GM19397 (cell line): Measurements from ENCODE around the gene FCHSD1.
A peak's percentile ranks its signal among the peaks of the same experiment; 100 is the strongest.
"Not testable (repeated sequence)": the region's sequence is repeated elsewhere in the genome, so short reads cannot be mapped to it uniquely, and the experiment has no call there.

Experiments
- ATAC-seq: cut with Tn5 transposase; IDR thresholded peaks from one replicate; pipeline ENCODE4 v1.9.1; 2021; ENCODE audit warnings: mild to moderate bottlenecking, moderate library complexity; ENCODE audit not compliant: unreplicated experiment

FCHSD1 gene

DNA sequence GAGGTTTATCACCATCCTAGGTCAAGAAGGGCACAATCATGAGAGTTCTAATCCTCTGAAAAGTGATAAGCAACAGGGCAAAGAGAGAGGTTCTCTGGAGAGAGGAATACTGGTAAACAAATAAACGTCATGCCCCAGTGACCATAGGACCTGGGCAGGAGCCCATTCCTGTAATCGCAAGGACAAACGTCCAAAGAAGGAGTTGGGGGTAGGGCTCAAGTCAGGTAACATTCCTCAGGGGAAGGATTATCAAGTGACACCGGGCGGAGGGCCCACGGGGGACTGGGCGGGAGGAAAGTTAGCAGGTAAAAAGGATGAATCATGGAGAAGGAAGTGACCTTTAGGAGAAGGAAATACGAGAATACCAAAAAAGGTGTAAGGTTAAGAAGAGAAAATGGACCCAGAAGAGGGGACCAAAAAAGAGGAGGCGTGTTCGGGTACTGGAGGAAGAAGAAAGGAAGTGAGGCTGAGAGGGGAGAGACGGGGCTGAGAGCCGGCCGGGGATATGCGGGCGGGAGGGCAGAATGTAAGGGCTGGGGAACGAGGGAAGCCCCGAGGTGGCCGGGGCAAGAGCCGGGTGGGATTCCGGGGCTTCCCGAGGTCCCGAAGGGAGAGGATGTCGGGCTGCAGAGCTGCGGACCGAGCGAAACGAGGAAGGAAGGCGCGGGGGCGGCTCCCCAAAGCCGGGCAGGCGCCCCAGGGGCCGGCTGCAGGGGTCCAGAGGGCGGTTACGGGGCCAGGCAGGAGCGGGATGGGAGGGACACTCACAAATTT is 33.0 kb downstream of the FCHSD1 start:
- peak; percentile 35 for ATAC-seq

DNA sequence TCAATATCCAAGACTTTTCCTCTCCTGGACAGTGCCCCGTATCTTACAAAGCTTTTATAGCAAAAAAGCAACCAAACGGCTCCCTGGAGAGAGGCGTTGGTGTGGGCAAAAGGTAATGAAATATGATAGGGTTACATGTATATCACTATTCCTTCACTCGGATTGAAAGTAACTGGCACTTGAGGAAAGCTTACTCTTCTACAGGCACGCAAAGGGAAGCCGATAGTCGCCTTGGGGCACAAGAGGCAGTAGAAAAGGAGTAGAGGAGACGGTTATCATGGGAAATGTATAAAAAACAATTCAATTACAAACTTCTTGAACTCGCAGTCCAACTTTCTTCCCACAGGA is 33.6 kb downstream of the FCHSD1 start:
- ATAC-seq, result no peak

DNA sequence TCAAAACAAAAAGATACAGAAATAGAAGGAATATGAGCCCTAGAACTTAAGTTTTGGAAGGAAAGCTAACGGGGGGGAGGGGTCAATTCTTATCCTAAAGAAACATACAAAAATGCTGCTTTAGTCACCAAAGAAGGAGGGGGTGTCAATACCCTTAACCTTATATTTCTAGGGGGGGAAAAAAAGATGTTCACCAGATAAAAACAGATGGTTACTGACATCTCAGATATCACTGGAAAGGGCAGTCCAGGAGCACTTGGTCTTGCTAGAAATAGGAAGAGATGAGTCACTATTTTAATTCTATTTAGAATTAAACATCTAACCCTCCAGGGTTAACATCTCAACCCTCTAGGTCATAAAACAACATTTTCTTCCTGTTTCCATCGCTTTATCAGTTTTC is 34.1 kb downstream of the FCHSD1 start:
- no peak for ATAC-seq

DNA sequence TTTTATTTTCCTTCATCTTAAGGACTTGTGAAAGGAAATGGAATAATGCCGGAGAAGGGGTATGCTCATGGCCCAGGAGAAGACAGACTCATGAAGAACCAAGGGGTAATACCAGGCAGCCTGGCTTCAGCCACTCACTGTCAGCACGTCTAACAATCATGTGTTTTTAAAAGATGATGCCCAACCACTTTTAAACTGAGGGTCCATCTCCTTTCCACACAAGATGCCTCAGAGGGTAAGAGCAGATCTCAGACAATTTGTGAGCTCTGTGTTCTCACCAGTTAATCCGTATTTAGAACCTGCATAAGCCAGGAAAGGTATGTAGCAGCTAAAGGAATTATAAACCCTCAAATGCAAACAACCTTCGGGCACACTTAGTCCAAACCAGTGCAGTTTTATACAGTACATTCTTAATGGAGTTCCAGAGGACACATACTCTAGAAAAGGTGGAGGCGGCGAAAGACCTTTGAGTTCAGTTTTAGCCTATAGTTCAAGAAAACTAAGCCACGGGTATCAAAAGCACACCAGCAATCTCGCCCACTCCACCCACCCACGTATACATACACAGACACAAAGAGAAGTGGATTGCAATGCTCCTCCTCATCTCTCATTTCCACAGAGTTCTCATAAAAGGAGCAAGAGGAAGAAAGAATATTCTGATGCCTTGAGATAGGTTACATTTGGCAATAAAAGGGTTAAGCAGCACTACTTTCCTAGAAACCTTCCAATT is 35.1 kb downstream of the FCHSD1 start:
- ATAC-seq, result no peak

DNA sequence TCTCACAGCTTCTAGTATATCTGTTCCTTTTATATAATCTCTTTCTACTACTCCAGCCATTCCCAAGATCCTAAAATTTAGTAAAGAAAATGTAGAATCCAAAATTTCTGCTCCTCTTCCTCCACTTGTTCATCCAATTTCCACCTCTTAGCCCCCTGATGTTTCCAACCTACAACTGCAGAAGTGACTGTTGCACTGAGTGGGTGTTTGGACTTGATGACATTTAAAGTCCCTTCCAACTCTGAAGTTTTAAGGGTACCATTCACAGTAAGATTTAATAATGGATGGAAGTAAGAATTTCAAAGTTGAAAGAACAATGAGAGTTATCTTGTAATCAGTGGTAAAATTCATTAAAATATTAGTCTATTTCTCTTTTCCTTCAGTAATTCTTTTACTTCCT is 37.9 kb downstream of the FCHSD1 start:
- ATAC-seq, result no peak

DNA sequence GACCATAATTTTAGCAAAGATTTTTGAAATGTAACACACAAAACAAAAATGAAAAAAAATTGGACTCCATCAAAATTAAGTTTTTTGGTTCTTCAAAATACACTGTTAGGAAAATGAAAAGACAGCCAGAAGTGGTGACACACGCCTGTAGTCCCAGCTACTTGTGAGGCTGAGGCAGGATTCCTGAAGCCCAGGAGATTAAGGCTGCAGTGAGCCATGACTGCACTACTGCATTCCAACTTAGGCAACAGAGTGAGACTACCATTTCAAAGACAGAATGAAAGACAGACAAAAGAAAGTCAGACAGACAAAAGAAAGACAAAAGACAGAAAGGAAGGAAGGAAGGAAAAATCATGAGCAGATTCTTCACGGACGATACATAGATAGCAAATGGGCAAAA is 39.9 kb downstream of the FCHSD1 start:
- ATAC-seq, result no peak

DNA sequence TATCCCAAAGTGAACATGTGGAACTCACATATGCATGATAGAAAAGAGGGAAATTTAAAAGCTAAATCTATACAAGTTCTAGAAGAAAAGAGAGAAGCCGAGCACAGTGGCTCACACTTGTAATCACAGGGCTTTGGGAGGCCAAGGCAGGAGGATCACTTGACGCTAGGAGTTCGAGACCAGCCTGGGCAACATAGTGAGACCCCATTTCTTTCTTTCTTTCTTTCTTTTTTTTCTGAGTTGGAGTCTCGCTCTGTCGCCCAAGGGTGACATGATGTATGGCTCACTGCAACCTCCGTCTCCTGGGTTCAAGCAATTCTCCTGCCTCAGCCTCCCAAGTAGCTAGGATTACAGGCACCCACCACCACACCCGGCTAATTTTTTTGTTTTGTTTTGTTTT is 41.3 kb downstream of the FCHSD1 start:
- not testable (repeated sequence) for ATAC-seq

DNA sequence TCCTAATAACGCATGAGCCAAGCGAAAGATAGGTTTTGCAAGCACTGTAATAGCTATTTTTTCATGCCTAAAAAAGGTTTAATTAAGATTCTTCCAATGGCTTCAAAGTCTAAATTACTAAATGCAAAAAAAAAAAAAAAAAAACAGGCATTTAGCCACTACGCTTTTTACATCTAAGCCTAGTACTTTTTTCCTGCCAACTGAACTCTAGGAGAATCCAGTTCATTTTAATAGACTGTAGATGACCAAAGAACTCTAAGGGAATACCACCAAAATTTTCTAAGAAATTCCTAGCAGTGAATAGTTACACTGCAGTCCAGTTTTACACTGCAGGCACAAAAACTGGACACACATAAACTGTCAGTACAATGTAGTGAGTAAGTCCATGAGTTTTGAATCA is 42.2 kb downstream of the FCHSD1 start:
- ATAC-seq, result no peak

DNA sequence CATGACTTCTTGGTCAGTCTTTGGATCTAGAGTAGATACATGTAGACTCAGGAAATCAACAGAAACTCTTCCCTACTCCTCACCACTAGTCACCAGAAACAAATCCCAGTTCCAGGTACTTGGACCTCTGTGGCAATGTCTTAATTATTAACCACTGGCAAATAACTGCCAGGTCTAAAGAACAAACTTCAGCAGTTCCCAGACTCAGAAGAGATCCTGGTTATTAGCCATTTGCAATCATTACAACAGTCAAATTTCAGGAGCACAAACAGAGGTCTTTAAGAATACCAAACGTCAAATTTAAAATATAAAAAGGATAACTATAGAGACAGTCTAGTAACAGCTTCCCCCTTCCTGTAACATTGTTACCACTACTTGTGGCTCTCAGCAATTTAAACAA is 42.7 kb downstream of the FCHSD1 start:
- no peak for ATAC-seq

DNA sequence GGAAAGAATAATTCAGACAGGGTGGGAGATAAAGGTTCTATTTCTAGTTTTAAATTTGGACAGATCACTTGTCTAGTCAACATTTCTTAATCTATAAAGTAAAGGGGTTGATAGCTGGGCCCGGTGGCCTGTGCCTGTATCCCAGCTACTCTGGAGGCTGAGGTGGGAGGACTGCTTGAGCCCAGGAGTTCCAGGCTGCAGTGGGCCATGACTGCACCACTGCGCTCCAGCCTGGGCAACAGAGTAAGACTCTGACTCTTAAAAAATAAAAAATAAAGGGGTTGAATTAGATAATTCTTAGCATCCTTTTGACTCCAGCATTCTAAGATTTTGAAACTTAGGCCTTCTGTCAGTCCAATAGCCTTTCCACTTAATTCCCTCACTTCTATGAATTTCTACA is 43.2 kb downstream of the FCHSD1 start:
- ATAC-seq, result no peak

DNA sequence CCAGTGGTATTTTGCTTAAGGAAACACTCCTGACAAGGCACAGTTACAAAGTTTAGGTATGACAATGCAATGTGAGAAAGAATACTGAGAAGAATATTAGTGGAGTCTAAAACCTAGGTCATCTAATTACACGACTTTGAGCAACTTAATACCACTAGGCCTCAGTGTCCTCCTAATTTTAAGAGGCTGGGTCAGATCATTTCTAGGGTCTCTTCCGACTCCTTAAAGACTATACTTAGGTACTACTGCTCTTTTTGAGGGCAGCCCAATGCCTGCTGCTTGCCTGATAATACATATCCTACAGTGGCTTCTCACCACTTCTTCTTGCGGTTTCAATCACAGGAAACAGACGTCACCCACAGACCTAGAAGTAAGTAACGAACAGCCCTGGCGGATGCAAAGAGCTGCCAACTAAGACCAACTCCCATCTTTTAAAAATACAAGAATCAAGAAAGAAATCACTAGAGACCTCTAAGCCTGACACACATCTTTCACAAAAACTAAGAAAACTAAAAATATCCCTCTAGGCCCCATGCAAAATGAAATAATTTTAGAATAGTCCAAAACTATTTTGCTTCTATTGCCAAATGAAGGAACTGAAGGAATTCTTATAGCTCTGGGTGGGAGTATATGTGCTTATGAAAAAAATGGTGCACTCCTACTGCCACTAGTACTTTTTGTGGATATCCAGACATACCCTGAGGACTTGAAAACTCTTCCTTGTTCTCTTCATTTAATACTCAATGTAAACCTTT is 45.5 kb downstream of the FCHSD1 start:
- peak; percentile 95 for ATAC-seq

DNA sequence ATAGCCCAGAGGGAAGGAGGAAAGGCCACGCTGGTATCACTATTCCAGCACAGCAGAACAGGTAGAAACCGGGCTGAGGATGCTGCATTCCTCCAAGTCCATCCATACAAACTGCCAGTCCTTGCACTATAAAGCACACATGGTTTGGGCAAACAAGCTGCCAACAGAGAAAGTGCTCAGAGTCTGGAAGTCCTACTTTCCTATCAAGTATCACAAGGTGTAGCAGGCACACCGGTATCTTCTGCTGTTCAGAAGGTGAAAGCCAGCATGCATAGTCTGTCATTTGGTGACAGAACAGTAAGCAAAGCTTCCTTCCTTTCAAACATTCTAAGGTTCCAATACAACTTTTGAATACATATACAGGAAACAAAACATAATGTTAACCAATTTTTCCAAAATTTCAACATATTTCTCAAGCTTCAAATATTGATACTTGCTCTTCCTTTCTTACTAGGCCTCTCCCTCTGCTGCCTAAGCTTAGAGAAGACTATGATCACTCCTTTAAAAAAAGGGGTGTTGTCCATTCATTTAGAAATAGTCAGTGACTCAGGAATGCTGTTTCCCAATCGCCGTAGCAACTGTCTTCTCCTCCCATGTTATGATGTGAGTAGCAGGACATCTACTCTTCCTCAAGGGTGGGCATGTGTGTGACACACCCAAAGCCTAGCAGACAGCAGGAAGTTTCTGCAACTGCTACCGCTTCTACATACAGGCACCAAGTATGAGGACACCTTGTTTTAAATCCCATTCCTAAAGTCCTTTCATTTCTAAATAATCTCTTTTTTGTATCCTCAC is 47.1 kb downstream of the FCHSD1 start:
- ATAC-seq, result no peak

DNA sequence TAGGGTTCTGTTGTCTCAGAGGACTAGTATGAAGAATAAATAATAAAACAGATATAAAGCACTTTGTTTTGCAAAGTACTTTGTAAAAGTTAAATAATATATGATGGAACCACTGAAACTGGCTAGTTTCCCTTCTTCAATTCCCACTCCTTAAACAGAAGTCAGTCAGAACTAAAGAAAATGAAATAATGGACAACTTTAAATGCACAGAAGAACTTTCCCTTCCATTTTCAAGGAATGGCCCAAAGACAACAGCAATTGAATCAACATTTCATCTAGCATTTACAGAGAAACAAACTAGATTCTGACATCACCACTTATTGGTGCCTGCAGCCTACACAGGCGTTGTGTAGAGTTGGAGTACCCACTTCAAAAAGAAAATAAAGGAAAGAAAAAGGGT is 48.6 kb downstream of the FCHSD1 start:
- no peak for ATAC-seq

DNA sequence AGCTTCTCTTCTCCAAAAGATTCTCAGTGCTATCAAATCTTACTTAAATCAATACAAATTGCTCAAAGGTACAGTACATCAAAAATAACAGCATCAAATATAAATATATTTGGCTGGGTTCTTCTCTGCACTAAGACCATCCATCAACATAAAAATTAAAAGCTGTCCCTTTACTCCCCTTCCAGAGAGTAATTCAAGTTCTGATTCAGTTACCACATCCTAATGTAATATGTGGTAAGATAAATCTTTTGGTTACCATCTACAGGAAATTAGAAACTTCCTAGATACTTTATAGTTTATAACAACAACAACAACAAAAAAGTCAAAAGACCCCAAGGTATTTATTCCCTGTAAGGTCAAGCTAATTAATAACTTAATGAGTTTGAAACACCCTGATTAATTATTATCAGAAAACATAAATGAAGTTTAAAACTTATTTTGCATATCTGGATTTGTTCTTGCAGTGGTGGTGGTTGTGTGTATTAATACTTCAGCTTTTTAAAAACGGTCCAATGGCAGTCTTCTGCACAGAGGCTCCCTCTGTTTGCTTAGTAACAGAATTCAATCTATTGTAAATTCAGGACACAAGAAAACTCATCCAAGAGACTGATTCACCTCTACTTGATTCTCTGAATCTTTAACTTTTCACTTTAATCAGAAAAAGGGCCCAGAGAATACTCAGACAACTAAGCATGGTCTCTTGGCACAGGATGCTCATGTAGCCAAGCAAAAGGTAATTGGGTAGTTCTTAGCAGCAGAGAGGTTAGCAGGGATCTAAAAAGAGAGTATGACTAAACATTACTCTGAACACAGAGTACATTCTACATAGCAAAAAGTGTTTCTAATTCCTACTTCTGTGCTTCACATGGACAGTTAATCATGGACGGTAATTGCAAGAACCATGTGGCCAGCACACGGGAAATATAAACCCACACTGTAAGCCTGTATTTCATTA is 52.5 kb downstream of the FCHSD1 start:
- ATAC-seq, result no peak

DNA sequence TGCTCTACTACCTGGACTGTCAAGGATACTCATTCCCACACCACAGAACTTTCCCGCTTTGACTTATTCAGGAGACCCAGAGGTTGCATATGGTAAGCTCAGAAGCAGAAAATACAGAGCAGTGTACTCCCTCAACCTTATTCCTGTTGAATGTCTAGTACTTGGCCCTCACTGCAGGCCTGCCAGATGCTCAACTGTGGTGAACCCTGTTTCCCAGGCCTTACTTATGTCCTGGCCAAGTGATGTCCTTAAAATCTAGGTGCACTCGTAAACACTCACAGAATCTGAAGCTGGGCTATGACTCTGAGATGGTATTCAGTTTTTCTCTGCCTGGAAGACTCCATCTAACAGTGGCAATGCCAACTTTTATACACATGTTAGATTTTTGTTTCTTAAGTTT is 53.4 kb downstream of the FCHSD1 start:
- no peak for ATAC-seq

DNA sequence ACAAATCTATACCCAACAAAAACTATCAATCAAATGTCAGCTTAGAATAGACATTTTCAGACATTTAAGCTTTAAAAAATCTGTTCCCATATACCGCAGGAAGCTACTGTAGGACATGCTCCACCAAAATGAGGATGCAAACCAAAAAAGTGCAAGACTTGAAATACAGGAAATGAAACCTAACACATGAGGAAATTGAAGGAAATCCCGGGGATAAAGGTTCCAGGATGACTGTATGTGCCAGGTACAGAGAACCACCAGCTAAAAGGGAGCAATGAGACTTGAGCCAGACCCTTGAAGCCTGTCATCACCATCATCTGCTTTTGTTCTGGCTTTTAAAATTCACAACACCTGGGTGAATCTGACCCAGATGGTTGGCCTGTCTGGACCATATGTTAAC is 53.8 kb downstream of the FCHSD1 start:
- no peak for ATAC-seq

DNA sequence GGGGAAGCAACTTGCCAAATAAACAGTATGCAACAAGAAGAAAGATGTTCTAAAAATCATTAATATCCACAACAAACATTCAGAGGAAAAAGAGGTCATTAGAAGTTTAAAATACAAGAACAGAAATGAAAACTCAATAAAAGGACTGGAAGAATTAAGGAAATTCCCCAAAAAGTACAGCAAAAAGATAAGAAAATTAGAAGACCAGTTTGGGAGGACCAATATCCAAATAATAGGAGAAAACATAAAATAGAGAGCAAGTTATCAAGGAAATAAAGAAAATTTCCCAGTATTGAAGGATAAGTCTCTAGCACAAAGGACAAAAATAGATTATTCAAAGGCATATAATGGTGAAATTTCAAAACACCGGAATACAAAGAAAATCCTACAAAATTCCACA is 54.4 kb downstream of the FCHSD1 start:
- no peak for ATAC-seq

DNA sequence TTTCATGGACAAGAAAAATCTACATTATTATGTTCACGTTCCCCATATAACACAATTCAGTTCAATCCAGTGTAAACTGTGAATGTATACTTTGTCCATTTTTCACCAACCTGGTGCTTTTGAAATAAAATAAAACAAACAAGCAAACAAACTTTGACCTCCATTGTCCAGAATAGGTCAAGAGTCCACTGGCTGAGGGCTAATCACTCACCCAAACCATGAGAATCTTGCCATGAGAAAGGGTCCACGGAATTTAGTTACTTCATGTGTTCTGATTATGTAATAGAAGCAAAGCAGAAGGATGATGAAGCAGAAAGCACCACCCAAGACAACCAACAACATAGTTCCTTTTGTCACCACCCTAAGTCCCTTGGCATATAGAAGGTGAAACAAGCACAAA is 61.1 kb downstream of the FCHSD1 start:
- ATAC-seq, result no peak
